NOMO-1 (cell line): ENCODE data around the gene ANKRD44.
"Not testable (repeated sequence)": the region's sequence is repeated elsewhere in the genome, so short reads cannot be mapped to it uniquely, and the experiment has no call there.

Source experiments
- DNase-seq, 2 experiments: peaks; one replicate each; lab custom pipeline; 2025; ENCODE audit not compliant: unreplicated experiment in 2 of 2; lab: John Stamatoyannopoulos, UW

The ANKRD44 gene

GRCh38 chr2:197310271-197310985 is at the start of gene ANKRD44:
TSS of gene ANKRD44 (minus strand) at chr2:197310780. CDS start at chr2:197310604, 176 bp downstream.
- peak; percentile 82 to 93 for DNase-seq

- DNase-seq, result no peak
Observed at GRCh38 chr2:197359859-197360258, 49.3 kb upstream of the ANKRD44 start.

GRCh38 chr2:197358931-197359330 is 48.4 kb upstream of the ANKRD44 start:
- no peak for DNase-seq

GRCh38 chr2:197357986-197358385 is 47.4 kb upstream of the ANKRD44 start:
- DNase-seq, result no peak

GRCh38 chr2:197356136-197356535 is 45.6 kb upstream of the ANKRD44 start:
- peak in 1 of 2 experiments; percentile 16 for DNase-seq

- no peak for DNase-seq
Observed at GRCh38 chr2:197354169-197354558, 43.6 kb upstream of the ANKRD44 start.

GRCh38 chr2:197353393-197354168 is 43.0 kb upstream of the ANKRD44 start:
- no peak for DNase-seq

GRCh38 chr2:197349699-197350098 is 39.1 kb upstream of the ANKRD44 start:
- DNase-seq, result no peak

- no peak for DNase-seq
Observed at GRCh38 chr2:197348721-197349360, 38.3 kb upstream of the ANKRD44 start.

- no peak for DNase-seq
Observed at GRCh38 chr2:197345846-197346370, 35.3 kb upstream of the ANKRD44 start.

- DNase-seq, result not testable (repeated sequence)
Observed at GRCh38 chr2:197343968-197344367, 33.4 kb upstream of the ANKRD44 start.

- no peak for DNase-seq
Observed at GRCh38 chr2:197340591-197340990, 30.0 kb upstream of the ANKRD44 start.

- DNase-seq, result no peak
Observed at GRCh38 chr2:197339496-197340220, 29.1 kb upstream of the ANKRD44 start.

GRCh38 chr2:197339016-197339415 is 28.4 kb upstream of the ANKRD44 start:
- DNase-seq, result no peak

- no peak for DNase-seq
Observed at GRCh38 chr2:197332641-197333040, 22.1 kb upstream of the ANKRD44 start.

GRCh38 chr2:197328461-197328860 is 17.9 kb upstream of the ANKRD44 start:
- no peak for DNase-seq

GRCh38 chr2:197327472-197328098 is 17.0 kb upstream of the ANKRD44 start:
- peak in 1 of 2 experiments; percentile 29 for DNase-seq

- no peak for DNase-seq
Observed at GRCh38 chr2:197327073-197327471, 16.5 kb upstream of the ANKRD44 start.

GRCh38 chr2:197324801-197325200 is 14.2 kb upstream of the ANKRD44 start:
- DNase-seq, result no peak
